ENCODE results near the gene CHST6. TPM values are rescaled to one million over a fixed set of nuclear protein-coding genes. Genes with fewer than 3 reads are reported as not detected.

The CHST6 gene
- total RNA-seq (2022; extraction: Qiagen RNA extraction; ENCODE audit: low read depth): 0.07 to 0.22 TPM (median 0.16 TPM) in 5 replicates

DNA sequence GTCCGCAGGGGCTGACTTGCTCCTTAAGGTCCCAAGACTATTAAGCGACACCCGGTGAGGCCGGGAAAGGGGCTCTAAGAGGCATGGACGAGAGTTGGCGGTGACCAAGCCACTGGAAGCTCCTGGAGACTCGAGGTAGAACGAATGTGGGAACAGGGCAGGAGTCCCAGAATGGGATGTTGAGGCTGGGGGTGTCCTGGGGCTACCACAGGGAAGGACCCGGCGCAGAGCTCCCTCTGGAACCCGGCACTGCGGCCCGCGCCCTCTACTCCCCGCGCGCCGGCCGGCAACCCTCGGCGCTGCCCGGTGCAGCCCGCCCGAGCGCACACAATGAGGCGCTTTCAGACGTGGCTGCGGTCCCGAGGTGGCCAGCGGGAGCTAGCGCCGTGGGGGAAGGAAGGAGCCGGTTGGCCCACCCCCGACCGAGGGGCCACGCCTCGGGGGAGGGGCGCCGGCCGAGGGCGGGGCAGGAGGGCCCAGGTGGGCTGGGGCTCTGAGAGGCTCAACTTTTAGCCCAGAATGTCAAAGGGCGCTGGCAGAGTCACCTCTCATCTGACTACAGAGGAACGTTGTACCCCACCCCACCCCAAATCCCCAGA is at the start of gene CHST6:
Gene CHST6 (minus strand): TSS at position 366 of the 599 bp plus-strand sequence. CDS start 15,613 bp downstream, outside the sequence.

DNA sequence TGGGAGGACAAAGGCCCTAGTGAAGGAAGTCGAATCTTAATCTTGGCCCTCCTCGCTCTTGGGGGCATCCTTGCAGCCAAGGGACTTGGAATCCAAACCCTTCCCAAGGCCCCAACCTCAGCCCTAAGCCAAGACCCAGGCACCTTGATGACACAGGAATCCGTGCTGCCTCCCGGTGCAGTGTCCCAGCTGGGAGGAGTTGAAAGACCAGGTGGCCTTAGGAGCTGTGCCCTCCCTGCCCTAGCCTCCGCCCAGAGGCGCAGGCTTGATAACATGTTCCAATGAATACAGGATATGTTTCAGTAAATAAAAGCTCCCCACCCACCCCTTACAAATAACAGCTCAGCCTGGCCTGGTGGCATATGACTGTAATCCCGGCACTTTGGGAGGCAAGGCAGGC is 40.7 kb upstream of the CHST6 start, which contains the start of gene CHST5:
Gene CHST5 (minus strand): TSS at position 208 of the 400 bp plus-strand sequence. CDS start 5,724 bp downstream, outside the sequence.

DNA sequence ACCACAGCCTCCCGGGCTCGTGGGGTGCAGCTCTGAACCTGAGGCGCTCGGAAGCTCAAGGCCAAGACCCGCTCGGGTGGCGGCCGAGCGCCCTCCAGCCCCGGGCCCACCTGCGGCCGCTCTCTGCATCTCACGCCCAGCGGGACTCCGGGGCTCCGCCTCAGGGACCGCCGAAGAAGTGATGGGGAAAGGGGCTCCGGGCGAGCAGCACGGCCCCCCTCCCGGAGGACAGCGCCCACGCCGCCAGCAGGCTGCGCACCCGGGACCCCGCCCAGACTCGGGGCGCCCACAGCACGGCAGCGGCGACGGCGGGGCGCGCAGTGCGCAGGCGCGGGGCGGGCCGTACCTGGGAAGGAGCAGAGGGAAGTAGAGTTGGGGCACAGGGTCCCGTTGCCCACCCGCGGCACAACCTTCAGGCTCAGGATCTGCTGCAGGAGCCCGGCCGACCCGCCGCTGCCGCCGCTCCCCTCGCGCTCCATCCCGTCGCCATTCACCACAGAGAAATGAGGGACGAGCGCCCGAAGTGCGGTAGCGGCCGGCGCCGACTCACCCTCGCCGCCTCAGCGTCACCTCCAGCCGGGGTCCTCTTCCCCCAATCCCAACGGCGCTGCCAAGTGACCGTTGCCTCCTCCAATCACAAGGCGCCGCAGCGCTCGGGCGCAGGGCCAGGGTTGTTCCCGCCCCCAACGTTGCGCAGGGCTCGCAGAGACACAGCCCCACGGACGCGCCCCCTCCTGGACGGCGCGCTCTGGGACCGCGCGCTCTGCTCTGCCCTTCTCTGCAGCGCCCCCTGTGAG is 30.9 kb downstream of the CHST6 start, which contains the start of gene TMEM170A:
Gene TMEM170A (minus strand): TSS at position 568 of the 797 bp plus-strand sequence. CDS start 89 bp downstream, at position 479.

DNA sequence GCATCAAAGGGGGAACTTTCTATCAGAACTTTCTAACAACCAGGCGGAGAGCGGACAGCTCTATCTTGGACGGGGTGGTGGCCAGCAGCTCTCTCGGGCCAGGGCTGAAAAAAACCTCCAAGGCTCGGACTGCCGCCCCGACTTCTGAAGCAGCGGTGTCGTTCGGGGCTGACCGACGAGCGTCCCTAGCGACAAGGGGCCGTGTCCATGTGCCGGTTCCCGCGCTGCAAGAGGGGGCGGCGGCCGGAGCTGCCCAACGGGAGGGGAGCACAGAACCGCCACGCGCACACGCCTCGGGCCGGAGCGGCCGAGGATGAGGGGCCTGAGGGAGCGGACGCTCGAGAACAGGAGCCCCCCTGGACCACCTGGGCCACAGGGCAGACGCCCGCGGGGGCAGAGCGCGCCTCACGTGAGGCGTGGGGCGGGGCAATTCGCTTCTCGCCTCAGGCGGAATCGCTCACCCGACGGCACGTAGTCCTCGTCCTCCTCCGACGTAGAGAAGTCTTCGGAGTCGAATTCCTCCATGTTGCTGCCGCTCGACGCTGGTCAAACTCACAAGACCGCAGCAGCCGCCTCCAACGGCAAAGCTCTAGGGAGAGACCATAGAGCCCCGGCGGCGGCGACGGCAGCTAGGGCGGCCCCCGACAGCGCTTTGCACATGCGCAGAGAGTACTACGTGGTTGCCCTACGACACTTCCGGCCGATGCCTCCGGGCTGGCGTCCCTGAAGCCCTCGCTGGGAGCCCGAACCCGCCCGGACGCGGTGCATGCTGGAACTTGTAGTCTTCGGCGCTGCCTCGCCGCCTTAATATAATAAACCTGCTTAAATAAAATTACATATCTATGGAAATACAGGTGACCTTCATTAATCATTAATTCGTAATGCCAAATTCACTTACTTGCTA is 62.2 kb downstream of the CHST6 start, which contains the start of gene CFDP1:
Gene CFDP1 (minus strand): TSS at position 676 of the 904 bp plus-strand sequence. CDS start 151 bp downstream, at position 525.

Other genes with a start within 250 kb of the CHST6 start
- gene BCAR1, start 243.8 kb downstream of the CHST6 start, total RNA-seq (2022; extraction: Qiagen RNA extraction; ENCODE audit: low read depth): 58.1 to 95.0 TPM (median 86.7 TPM) in 5 replicates
- 49.2 to 60.7 TPM (median 55.9 TPM) in 5 replicates for gene CFDP1, start 61.9 kb downstream of the CHST6 start, total RNA-seq (2022; extraction: Qiagen RNA extraction; ENCODE audit: low read depth)
- gene TMEM170A, start 30.8 kb downstream of the CHST6 start, total RNA-seq (2022; extraction: Qiagen RNA extraction; ENCODE audit: low read depth): 14.3 to 17.5 TPM (median 15.3 TPM) in 5 replicates
- 0.03 TPM in 1 of 5 replicates, not detected in the others for gene CHST5, start 40.7 kb upstream of the CHST6 start, total RNA-seq (2022; extraction: Qiagen RNA extraction; ENCODE audit: low read depth)
- 7.6 to 9.2 TPM (median 9.0 TPM) in 5 replicates for gene TMEM231, start 60.8 kb upstream of the CHST6 start, total RNA-seq (2022; extraction: Qiagen RNA extraction; ENCODE audit: low read depth)
- gene GABARAPL2, start 70.9 kb upstream of the CHST6 start, total RNA-seq (2022; extraction: Qiagen RNA extraction; ENCODE audit: low read depth): 87.4 to 98.5 TPM (median 92.0 TPM) in 5 replicates
- 31.8 to 44.5 TPM (median 36.9 TPM) in 5 replicates for gene ADAT1, start 127.8 kb upstream of the CHST6 start, total RNA-seq (2022; extraction: Qiagen RNA extraction; ENCODE audit: low read depth)
- gene KARS1, start 152.2 kb upstream of the CHST6 start, total RNA-seq (2022; extraction: Qiagen RNA extraction; ENCODE audit: low read depth): 170 to 175 TPM (median 174 TPM) in 5 replicates
- 39.6 to 44.8 TPM (median 42.5 TPM) in 5 replicates for gene TERF2IP, start 152.3 kb upstream of the CHST6 start, total RNA-seq (2022; extraction: Qiagen RNA extraction; ENCODE audit: low read depth)
- gene CPHXL2, start 181.6 kb upstream of the CHST6 start, total RNA-seq (2022; extraction: Qiagen RNA extraction; ENCODE audit: low read depth): not detected in 5 replicates
- gene DUXB, start 206.0 kb upstream of the CHST6 start, total RNA-seq (2022; extraction: Qiagen RNA extraction; ENCODE audit: low read depth): not detected in 5 replicates
- gene CPHXL, start 231.0 kb upstream of the CHST6 start, total RNA-seq (2022; extraction: Qiagen RNA extraction; ENCODE audit: low read depth): not detected in 5 replicates